ENCODE data around the gene SDK2.

- TF ChIP-seq REST (IDR thresholded peaks at IDR 0.05; ENCODE audit: low read depth, low read length) (no peak), ZBTB33 (IDR thresholded peaks at IDR 0.05; ENCODE audit: borderline replicate concordance, low read depth) (no peak), CTCF (IDR thresholded peaks at IDR 0.05) (no peak), MAX (IDR thresholded peaks at IDR 0.05; ENCODE audit: low read depth) (no peak), RFX5 (IDR thresholded peaks at IDR 0.05; ENCODE audit: low read length) (no peak)
These were observed 113.1 kb downstream of the SDK2 start for GRCh38 chr17:73531158-73531557.
